Brain microvascular endothelial cell (primary cell): ENCODE measurements around the gene CHST11.

Experiments used
- DNase-seq: peaks from one replicate; pipeline ENCODE4 v3.0.0-alpha.2; 2020
- H3K27ac ChIP-seq: fragments of 250-450 bp; sonication (Bioruptor Pico); 2 replicates; pipeline ENCODE4 v1.5.1; 2020; ENCODE audit warnings: mild to moderate bottlenecking, moderate library complexity
- H3K27me3 ChIP-seq: fragments of 250-450 bp; sonication (Bioruptor Pico); replicated peaks from 2 replicates; pipeline ENCODE4 v1.5.1; 2020; ENCODE audit warnings: mild to moderate bottlenecking
- H3K36me3 ChIP-seq: fragments of 250-450 bp; sonication (Bioruptor Pico); replicated peaks from 2 replicates; pipeline ENCODE4 v1.5.1; 2020; ENCODE audit warnings: mild to moderate bottlenecking
- H3K4me3 ChIP-seq: 2 replicates; pipeline ENCODE4 v1.5.1; 2011; ENCODE audit warnings: low read depth, mild to moderate bottlenecking, control low read depth, low read length, moderate library complexity
- in situ Hi-C: cut with HindIII; loops from 2 replicates; pipeline ENCODE4 v1.10.0; 2017; ENCODE audit warnings: low sequenced_read_pairs, low pct_ligation_motif_present
- TF ChIP-seq, protein P1 (sequence below): IDR thresholded peaks from 2 replicates; pipeline ENCODE4 v1.5.1; 2011; ENCODE audit warnings: low read depth, mild to moderate bottlenecking, moderate library complexity, low read length, control low read depth, inconsistent platforms; ENCODE audit errors: missing control alignments

Gene CHST11

GRCh38 chr12:104809706-104810385 lies 353.1 kb downstream of the CHST11 start:
- in situ Hi-C loops = no loop called here
- H3K4me3 ChIP-seq = no peak overlapping the region
- TF ChIP-seq, protein P1, sequence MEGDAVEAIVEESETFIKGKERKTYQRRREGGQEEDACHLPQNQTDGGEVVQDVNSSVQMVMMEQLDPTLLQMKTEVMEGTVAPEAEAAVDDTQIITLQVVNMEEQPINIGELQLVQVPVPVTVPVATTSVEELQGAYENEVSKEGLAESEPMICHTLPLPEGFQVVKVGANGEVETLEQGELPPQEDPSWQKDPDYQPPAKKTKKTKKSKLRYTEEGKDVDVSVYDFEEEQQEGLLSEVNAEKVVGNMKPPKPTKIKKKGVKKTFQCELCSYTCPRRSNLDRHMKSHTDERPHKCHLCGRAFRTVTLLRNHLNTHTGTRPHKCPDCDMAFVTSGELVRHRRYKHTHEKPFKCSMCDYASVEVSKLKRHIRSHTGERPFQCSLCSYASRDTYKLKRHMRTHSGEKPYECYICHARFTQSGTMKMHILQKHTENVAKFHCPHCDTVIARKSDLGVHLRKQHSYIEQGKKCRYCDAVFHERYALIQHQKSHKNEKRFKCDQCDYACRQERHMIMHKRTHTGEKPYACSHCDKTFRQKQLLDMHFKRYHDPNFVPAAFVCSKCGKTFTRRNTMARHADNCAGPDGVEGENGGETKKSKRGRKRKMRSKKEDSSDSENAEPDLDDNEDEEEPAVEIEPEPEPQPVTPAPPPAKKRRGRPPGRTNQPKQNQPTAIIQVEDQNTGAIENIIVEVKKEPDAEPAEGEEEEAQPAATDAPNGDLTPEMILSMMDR = no peak
- H3K27ac ChIP-seq = no peak overlapping the region
- DNase-seq = no peak
- H3K36me3 ChIP-seq = no peaks in the 10 kb centered on the region
- H3K27me3 ChIP-seq = no peaks in the 10 kb centered on the region
